ENCODE data around the gene MSI1.

Gene MSI1

GRCh38 chr12:120378036-120378435 lies 9.1 kb upstream of the MSI1 start:
- no peak overlapping the region for H3K4me3 ChIP-seq (ENCODE audit: low read depth, low read length)

GRCh38 chr12:120377611-120378010 lies 8.6 kb upstream of the MSI1 start:
- in situ Hi-C loops (cut with HindIII; ENCODE audit: low sequenced_read_pairs): no loop called here
- DNase-seq (ENCODE audit: low read depth): no peak
- no peak overlapping the region for H3K4me3 ChIP-seq (ENCODE audit: low read depth, low read length)
- TF ChIP-seq CTCF (IDR thresholded peaks at IDR 0.05; ENCODE audit: low read depth, low read length, missing control alignments): no peak

More at GRCh38 chr12:120378036-120378435, 9.1 kb upstream of the MSI1 start:
- no peak for TF ChIP-seq CTCF (IDR thresholded peaks at IDR 0.05; ENCODE audit: low read depth, low read length, missing control alignments)
- DNase-seq (ENCODE audit: low read depth): no peak
- in situ Hi-C loops (cut with HindIII; ENCODE audit: low sequenced_read_pairs): no loop called here

- TF ChIP-seq CTCF (IDR thresholded peaks at IDR 0.05; ENCODE audit: low read depth, low read length, missing control alignments): no peak
- in situ Hi-C loops (cut with HindIII; ENCODE audit: low sequenced_read_pairs): no loop called here
- no peak overlapping the region for H3K4me3 ChIP-seq (ENCODE audit: low read depth, low read length)
- no peak for DNase-seq (ENCODE audit: low read depth)
Measured at GRCh38 chr12:120376934-120377572, 8.1 kb upstream of the MSI1 start.

GRCh38 chr12:120376416-120376815 lies 7.5 kb upstream of the MSI1 start:
- TF ChIP-seq CTCF (IDR thresholded peaks at IDR 0.05; ENCODE audit: low read depth, low read length, missing control alignments): no peak
- in situ Hi-C loops (cut with HindIII; ENCODE audit: low sequenced_read_pairs): no loop called here
- no peak overlapping the region for H3K4me3 ChIP-seq (ENCODE audit: low read depth, low read length)
- no peak for DNase-seq (ENCODE audit: low read depth)

- no peak for TF ChIP-seq CTCF (IDR thresholded peaks at IDR 0.05; ENCODE audit: low read depth, low read length, missing control alignments)
- H3K4me3 ChIP-seq (ENCODE audit: low read depth, low read length): no peak overlapping the region
- DNase-seq (ENCODE audit: low read depth): no peak
- in situ Hi-C loops (cut with HindIII; ENCODE audit: low sequenced_read_pairs): no loop called here
Measured at GRCh38 chr12:120376009-120376408, 7.0 kb upstream of the MSI1 start.

GRCh38 chr12:120373683-120374082 lies 4.7 kb upstream of the MSI1 start:
- DNase-seq (ENCODE audit: low read depth): no peak
- TF ChIP-seq CTCF (IDR thresholded peaks at IDR 0.05; ENCODE audit: low read depth, low read length, missing control alignments): no peak
- no peak overlapping the region for H3K4me3 ChIP-seq (ENCODE audit: low read depth, low read length)
- in situ Hi-C loops (cut with HindIII; ENCODE audit: low sequenced_read_pairs): loop anchor here (5.0 kb wide), 1 partner anchor 49 kb away; no protein-coding TSS in a partner anchor
